Measurements from ENCODE around the gene C14orf132.

C14orf132 gene

GRCh38 chr14:96103075-96103474 is 63.9 kb downstream of the C14orf132 start:
- no peak for ATAC-seq

GRCh38 chr14:96103560-96104460 is 64.6 kb downstream of the C14orf132 start:
- no peak for ATAC-seq

More at GRCh38 chr14:96103075-96103474, 63.9 kb downstream of the C14orf132 start:
- no peak for TF ChIP-seq CSRNP3 (CRISPR knock-in tag; IDR thresholded peaks at IDR 0.05)
- TF ChIP-seq PATZ1 (CRISPR knock-in tag; IDR thresholded peaks at IDR 0.05; ENCODE audit: borderline replicate concordance), result no peak

GRCh38 chr14:96104469-96105057 is 65.4 kb downstream of the C14orf132 start:
- ATAC-seq, result no peak
- no peak for TF ChIP-seq CREB5 (CRISPR knock-in tag; IDR thresholded peaks at IDR 0.05; ENCODE audit: low read depth)
- TF ChIP-seq ZFP3 (CRISPR knock-in tag; IDR thresholded peaks at IDR 0.05), result no peak
- TF ChIP-seq ZNF8 (CRISPR knock-in tag; IDR thresholded peaks at IDR 0.05), result no peak

More at GRCh38 chr14:96103560-96104460, 64.6 kb downstream of the C14orf132 start:
- no peak for TF ChIP-seq TCF4 (CRISPR knock-in tag; IDR thresholded peaks at IDR 0.05; ENCODE audit: borderline replicate concordance)
- TF ChIP-seq ARNTL (CRISPR knock-in tag; IDR thresholded peaks at IDR 0.05; ENCODE audit: borderline replicate concordance, low read depth), result no peak

GRCh38 chr14:96105089-96105925 is 66.1 kb downstream of the C14orf132 start:
- no peak for TF ChIP-seq GLIS3 (CRISPR knock-in tag; IDR thresholded peaks at IDR 0.05)
- TF ChIP-seq CREB5 (CRISPR knock-in tag; IDR thresholded peaks at IDR 0.05; ENCODE audit: low read depth), result no peak
- ATAC-seq, result no peak

GRCh38 chr14:96105926-96106441 is 66.8 kb downstream of the C14orf132 start:
- no peak for ATAC-seq

More at GRCh38 chr14:96105926-96106441, 66.8 kb downstream of the C14orf132 start:
- TF ChIP-seq ZNF565 (CRISPR knock-in tag; conservative IDR thresholded peaks at IDR 0.05; ENCODE audit: low read depth) (no peak), TCF4 (CRISPR knock-in tag; IDR thresholded peaks at IDR 0.05; ENCODE audit: borderline replicate concordance) (no peak), ZFP3 (CRISPR knock-in tag; IDR thresholded peaks at IDR 0.05) (no peak), POU6F1 (CRISPR knock-in tag; IDR thresholded peaks at IDR 0.05; ENCODE audit: borderline replicate concordance, low read depth) (no peak), BACH2 (CRISPR knock-in tag; IDR thresholded peaks at IDR 0.05; ENCODE audit: borderline replicate concordance) (no peak), ESRRG (CRISPR knock-in tag; IDR thresholded peaks at IDR 0.05) (no peak), ZNF70 (CRISPR knock-in tag; IDR thresholded peaks at IDR 0.05) (no peak), ZNF8 (CRISPR knock-in tag; IDR thresholded peaks at IDR 0.05) (no peak), TSHZ2 (CRISPR knock-in tag; IDR thresholded peaks at IDR 0.05) (no peak), RARB (CRISPR knock-in tag; IDR thresholded peaks at IDR 0.05) (no peak), ZFP30 (CRISPR knock-in tag; IDR thresholded peaks at IDR 0.05) (no peak), TOX (CRISPR knock-in tag; IDR thresholded peaks at IDR 0.05; ENCODE audit: borderline replicate concordance) (no peak), ISL1 (CRISPR knock-in tag; IDR thresholded peaks at IDR 0.05) (no peak), ZC3H10 (CRISPR knock-in tag; IDR thresholded peaks at IDR 0.05) (no peak)

Data from SK-N-SH treated with all-trans-retinoic acid at 6 μM for 48 hours (cell line).